GM19395 (cell line): ENCODE data around the gene GPR179.

Experiments
- ATAC-seq: cut with Tn5 transposase; IDR thresholded peaks from one replicate; pipeline ENCODE4 v1.9.1; 2021; ENCODE audit warnings: mild to moderate bottlenecking, moderate library complexity; ENCODE audit not compliant: unreplicated experiment

GPR179 gene

DNA sequence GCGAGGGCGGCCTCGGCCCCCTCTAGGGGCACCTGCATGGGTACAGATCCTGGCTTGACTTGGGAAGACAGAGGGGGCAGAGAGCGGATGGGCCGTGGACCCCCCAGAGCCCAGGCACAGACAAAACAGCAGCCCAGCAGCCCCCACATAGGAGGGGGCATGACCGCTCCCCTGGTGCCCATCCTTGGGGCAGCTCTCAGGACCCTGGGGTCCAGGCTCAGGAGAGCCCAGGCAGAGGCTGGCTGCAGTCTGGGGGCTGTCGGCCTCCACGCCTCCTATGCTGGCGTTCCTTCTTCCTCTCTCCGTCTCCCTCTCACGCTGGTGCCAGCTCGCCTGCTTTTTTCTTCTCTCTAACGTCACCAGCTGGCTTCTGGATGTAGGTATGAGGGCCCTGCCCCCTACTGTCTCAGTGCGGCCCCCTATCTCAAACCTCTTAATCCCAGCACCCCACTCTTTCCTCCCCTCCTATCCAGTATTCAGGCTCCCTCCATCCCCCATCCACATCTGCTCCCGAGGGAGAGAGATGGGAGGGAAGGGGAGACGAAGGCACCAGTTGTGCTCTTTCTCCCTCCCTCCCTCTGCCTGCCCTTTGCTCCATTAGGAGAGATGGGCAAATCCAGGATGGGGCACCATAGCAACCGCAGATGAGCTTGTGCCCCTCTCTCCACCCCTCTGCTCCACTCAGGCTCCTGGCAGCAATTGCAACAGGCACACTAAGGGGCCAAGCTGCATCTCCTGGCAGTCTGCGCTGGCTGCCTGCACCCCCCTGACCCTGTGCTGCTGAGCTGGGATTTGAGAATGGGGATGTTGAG lies at the start of gene GPR179:
TSS of gene GPR179 (minus strand) at position 349 of the 812 bp plus-strand sequence. CDS start at position 182, 167 bp downstream.
- no peak for ATAC-seq

- ATAC-seq, result no peak
Measured at GRCh38 chr17:38379448-38379847, 35.7 kb upstream of the GPR179 start.

GRCh38 chr17:38369124-38369886 lies 25.5 kb upstream of the GPR179 start:
- ATAC-seq, result no peak

- ATAC-seq, result no peak
Measured at GRCh38 chr17:38364741-38365140, 21.0 kb upstream of the GPR179 start.

DNA sequence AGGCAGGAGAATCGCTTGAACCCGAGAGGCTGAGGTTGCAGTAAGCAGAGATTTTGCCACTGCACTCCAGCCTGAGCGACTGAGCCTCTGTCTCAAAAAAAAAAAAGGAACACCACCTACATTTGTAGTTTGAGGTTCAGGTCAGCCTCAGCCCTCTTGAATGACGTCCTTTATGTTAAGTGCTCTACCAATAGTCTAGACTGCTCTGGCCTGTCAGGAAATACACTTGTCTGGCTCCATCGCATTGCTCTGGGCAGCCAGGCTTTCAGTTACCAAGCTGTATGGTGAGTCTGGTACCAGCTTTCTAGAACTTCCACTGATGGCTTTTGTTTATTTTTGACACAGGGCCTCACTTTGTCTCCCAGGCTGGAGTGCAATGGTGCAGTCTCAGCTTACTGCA lies 19.3 kb upstream of the GPR179 start:
- ATAC-seq, result no peak

GRCh38 chr17:38361694-38362465 lies 18.1 kb upstream of the GPR179 start:
- no peak for ATAC-seq

GRCh38 chr17:38358586-38359513 lies 15.1 kb upstream of the GPR179 start:
- no peak for ATAC-seq

GRCh38 chr17:38357486-38358123 lies 13.8 kb upstream of the GPR179 start:
- no peak for ATAC-seq

DNA sequence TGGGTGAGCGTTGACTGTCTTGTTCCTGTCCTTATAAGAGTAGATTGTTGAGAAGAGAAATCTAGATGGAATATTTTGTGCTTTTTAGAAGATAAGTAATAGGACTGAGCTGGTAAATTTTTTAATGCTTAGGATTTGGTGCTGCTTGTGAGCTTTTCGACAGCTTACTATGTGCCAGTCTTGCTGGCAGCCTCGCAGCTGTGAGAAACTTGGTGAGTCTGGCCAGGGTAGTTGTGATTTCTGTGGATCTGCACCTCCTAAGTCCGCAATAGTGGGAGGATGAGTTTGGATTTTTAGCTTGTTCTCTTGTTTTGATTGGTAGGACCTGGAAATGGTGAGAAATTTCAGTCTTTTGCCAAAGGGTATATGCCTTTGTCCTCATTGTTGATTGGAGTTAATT lies 11.5 kb upstream of the GPR179 start:
- ATAC-seq, result no peak

DNA sequence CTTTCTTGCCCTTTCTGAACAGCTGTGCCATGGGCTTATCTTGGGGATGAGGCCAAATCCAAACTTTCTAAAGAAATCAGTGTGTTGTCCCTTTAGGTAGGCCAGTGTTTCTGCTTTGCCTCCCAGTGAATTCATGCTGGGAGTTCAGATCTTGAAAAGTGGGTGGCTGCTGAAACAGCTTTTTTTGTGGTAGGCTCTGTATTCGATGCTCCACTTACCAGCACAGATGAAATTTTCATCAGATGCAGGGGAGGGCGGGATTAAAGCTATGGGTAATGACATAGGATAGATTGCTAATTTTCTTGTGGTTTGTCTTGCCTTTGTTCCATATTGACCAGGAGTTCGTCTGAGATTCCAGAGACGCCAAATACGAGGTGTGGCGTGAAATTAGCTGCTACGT lies 10.7 kb upstream of the GPR179 start:
- no peak for ATAC-seq

DNA sequence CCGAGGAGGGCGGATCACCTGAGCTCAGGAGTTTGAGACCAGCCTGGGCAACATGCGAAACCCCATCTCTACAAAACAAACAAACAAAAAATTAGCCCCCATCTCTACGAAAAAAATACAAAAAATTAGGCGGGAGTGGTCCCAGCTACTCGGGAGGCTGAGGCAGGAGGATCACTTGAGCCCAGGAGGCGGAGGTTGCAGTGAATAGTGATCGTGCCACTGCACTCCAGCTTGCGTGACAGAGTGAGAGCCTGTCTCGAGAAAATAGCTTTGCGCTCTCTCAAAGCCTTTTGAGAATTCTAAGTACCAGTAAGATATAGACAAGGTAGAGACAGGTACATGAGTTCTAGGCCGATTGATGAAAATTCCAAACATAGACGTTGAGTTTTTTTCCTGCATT lies 9.9 kb upstream of the GPR179 start:
- no peak for ATAC-seq

- no peak for ATAC-seq
Measured at GRCh38 chr17:38353086-38353604, 9.4 kb upstream of the GPR179 start.

- no peak for ATAC-seq
Measured at GRCh38 chr17:38352245-38353085, 8.7 kb upstream of the GPR179 start.

- ATAC-seq, result peak; percentile 85
Measured at GRCh38 chr17:38351412-38352222, 7.9 kb upstream of the GPR179 start, which contains the start of gene SOCS7. Gene SOCS7, plus strand, starts transcription at chr17:38351844. Its CDS starts 209 bp downstream, at chr17:38352053.

GRCh38 chr17:38350035-38350434 lies 6.3 kb upstream of the GPR179 start:
- ATAC-seq, result no peak

- no peak for ATAC-seq
Measured at GRCh38 chr17:38349097-38349730, 5.5 kb upstream of the GPR179 start.

GRCh38 chr17:38345743-38346142 lies 2.0 kb upstream of the GPR179 start:
- ATAC-seq, result no peak
